Stimulated activated CD4-positive, alpha-beta T cell treated with anti-CD3 and anti-CD28 coated beads, Interleukin-1b, Interleukin-23, amount 100 ng/mL, for 4 hours (primary cell): ENCODE measurements around the gene DHRS2.

ENCODE experiments used
- DNase-seq, 2 donors: peaks; one replicate each; pipeline ENCODE4 v3.0.0-alpha.2; 2020; ENCODE audit warnings: low read depth in 2 of 2

DHRS2 gene

DNA sequence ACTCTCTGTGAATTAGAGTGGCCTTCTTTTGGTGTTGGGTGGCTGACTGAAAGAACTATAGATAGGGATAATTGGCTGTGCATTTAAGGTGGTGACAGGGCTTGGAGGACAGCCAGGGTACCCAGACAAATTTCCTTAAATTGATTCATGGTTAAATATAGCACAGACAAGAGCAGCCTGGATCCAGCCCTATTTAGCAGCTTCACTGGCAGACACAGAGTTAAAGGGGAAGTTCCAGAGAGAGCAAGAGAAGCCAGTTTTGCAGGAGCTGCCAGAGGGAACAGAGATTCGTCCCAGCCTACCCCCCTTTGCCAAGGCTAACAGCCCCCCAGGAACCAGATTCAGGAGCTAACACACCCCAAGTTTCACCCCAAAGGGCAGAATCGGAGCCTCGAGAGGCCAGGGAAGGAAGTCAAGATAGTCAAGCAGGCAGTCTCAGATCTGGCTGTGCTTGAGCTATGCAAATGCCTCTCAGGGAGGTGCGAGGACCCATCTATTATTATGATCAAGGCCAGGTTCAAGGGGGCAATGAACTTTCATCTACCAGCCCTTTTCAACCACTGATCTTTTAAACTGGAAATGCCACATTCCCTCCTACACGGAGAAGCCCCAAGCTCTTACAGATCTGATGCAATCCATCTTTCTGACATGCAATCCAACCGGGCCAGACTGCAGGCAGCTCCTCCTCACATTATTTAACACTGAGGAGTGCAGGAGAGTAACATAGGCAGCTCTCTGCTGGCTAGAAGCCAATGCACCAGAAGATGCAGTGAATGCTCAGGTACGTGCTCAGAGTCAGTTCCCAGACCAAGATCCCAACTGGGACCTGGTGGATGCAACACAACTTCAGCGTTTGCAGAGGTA is 58.2 kb downstream of the DHRS2 start:
- DNase-seq = no peak
